HCT116 (cell line): ENCODE data around the gene OR52E8. TPM values are rescaled to one million over a fixed set of nuclear protein-coding genes. Genes with fewer than 3 reads are reported as not detected.

Source experiments
- ATAC-seq: fragments of 200-7000 bp; cut with Tn5 transposase; 2 replicates; pipeline ENCODE4 v1.9.1; 2020; ENCODE audit warnings: mild to moderate bottlenecking, moderate library complexity
- BruUV-seq: library from RNA; stranded (reverse); fragments of 400-500 nt; replicated peaks from 2 replicates; lab custom pipeline; 2021; lab: Mats Ljungman, UMichigan
- CTCF ChIA-PET: fragments of 300-600 bp; sonication (Branson Sonifier 250); formaldehyde crosslinking; loops from one replicate; lab custom pipeline; 2021; ENCODE audit warnings: antibody characterized with exemption; lab: Charles Lee
- POLR2A ChIA-PET: fragments of 300-600, 350-600 bp; sonication (Branson Sonifier 250); formaldehyde crosslinking; loops from one replicate; lab custom pipeline; 2021; ENCODE audit warnings: antibody characterized with exemption; lab: Charles Lee
- RAD21 ChIA-PET, 2 experiments: fragments of 300-600 bp; sonication (Branson Sonifier 250); formaldehyde crosslinking; loops; one replicate each; lab custom pipeline; 2023; ENCODE audit warnings: low total read pairs in 2 of 2; ENCODE audit not compliant: uncharacterized antibody in 2 of 2, unreplicated experiment in 2 of 2, low non-redundant PET in 1 of 2; lab: Charles Lee
- DNase-seq: peaks from one replicate; pipeline ENCODE4 v3.0.0-alpha.2; 2010; ENCODE audit warnings: low read depth, low spot score
- H2AFZ ChIP-seq: fragments of 200-600 bp; shearing (Covaris generic), sonication (generic); 2 replicates; pipeline ENCODE4 v1.6.1; 2017; ENCODE audit warnings: low read depth, mixed run types, mixed read lengths, antibody characterized with exemption, low read length; ENCODE audit not compliant: poor library complexity, severe bottlenecking
- H3K27ac ChIP-seq: 2 replicates; pipeline ENCODE4 v1.5.1; 2012; ENCODE audit warnings: low read depth, low read length
- H3K27me3 ChIP-seq: fragments of 200-600 bp; sonication (generic); 2 replicates; pipeline ENCODE4 v1.6.1; 2016; ENCODE audit warnings: mixed run types, low read length, mixed read lengths; ENCODE audit not compliant: insufficient read depth
- H3K36me3 ChIP-seq, 2 experiments: fragments of 200-500 bp in 1 of 2; fragments of 200-600 bp in 1 of 2; sonication (Bioruptor generic) in 1 of 2; sonication (generic) in 1 of 2; 2 replicates each; pipeline versions ENCODE4 v1.5.1 to v1.6.1; 2014 to 2016; ENCODE audit warnings: low read length in 2 of 2, inconsistent platforms in 1 of 2, mixed read lengths in 1 of 2, mixed run types in 1 of 2; ENCODE audit not compliant: insufficient read depth in 2 of 2, control insufficient read depth in 1 of 2
- H3K4me1 ChIP-seq, 2 experiments: fragments of 200-600 bp in 1 of 2; sonication (generic) in 1 of 2; 2 replicates each; pipeline versions ENCODE4 v1.5.1 to v1.6.1; 2012 to 2017; ENCODE audit warnings: low read length in 2 of 2, inconsistent platforms in 1 of 2, mild to moderate bottlenecking in 1 of 2, mixed read lengths in 1 of 2, mixed run types in 1 of 2, moderate library complexity in 1 of 2; ENCODE audit not compliant: insufficient read depth in 2 of 2, control insufficient read depth in 1 of 2
- H3K4me2 ChIP-seq: fragments of 200-600 bp; sonication (generic); 2 replicates; pipeline ENCODE4 v1.6.1; 2017; ENCODE audit warnings: mixed run types, low read length, mixed read lengths
- H3K4me3 ChIP-seq, 2 experiments: fragments of 200-600 bp in 1 of 2; sonication (generic) in 1 of 2; replicated peaks in 1 of 2; 2 replicates each; pipeline ENCODE4 v1.5.1; 2011 to 2016; ENCODE audit warnings: low read length in 2 of 2, control low read depth in 1 of 2, low read depth in 1 of 2, mild to moderate bottlenecking in 1 of 2, mixed read lengths in 1 of 2, mixed run types in 1 of 2
- H3K79me2 ChIP-seq: fragments of 200-600 bp; sonication (generic); 2 replicates; pipeline ENCODE4 v1.6.1; 2017; ENCODE audit warnings: mild to moderate bottlenecking, mixed run types, low read length, moderate library complexity, mixed read lengths; ENCODE audit not compliant: insufficient read depth
- H3K9ac ChIP-seq: fragments of 200-600 bp; sonication (generic); 2 replicates; pipeline ENCODE4 v1.6.1; 2016; ENCODE audit warnings: low read length, mixed read lengths
- H3K9me2 ChIP-seq: fragments of 200-600 bp; sonication (generic), shearing (Covaris generic); 2 replicates; pipeline ENCODE4 v1.6.1; 2017; ENCODE audit warnings: mixed run types, mild to moderate bottlenecking, moderate library complexity; ENCODE audit not compliant: insufficient read depth
- H3K9me3 ChIP-seq, 2 experiments: fragments of 200-500 bp in 1 of 2; fragments of 200-600 bp in 1 of 2; sonication (Bioruptor generic) in 1 of 2; sonication (generic) in 1 of 2; 2 replicates each; pipeline ENCODE4 v1.6.1; 2014 to 2017; ENCODE audit warnings: low read length in 2 of 2, mixed read lengths in 2 of 2, inconsistent platforms in 1 of 2, low read depth in 1 of 2, mild to moderate bottlenecking in 1 of 2, mixed run types in 1 of 2, moderate library complexity in 1 of 2; ENCODE audit not compliant: control insufficient read depth in 1 of 2, insufficient read depth in 1 of 2
- H4K20me1 ChIP-seq: fragments of 200-600 bp; sonication (generic), shearing (Covaris generic); 2 replicates; pipeline ENCODE4 v1.6.1; 2017; ENCODE audit warnings: mixed run types, mild to moderate bottlenecking, moderate library complexity; ENCODE audit not compliant: insufficient read depth
- CBX3 ChIP-seq: IDR thresholded peaks from 2 replicates; pipeline ENCODE4 v1.6.1; 2012; ENCODE audit warnings: low read depth
- CEBPB ChIP-seq: IDR thresholded peaks from 2 replicates; pipeline ENCODE4 v1.6.1; 2012; ENCODE audit warnings: low read depth
- EGR1 ChIP-seq: IDR thresholded peaks from 2 replicates; pipeline ENCODE4 v1.6.1; 2012; ENCODE audit warnings: low read depth
- ELF1 ChIP-seq: IDR thresholded peaks from 2 replicates; pipeline ENCODE4 v1.6.1; 2012; ENCODE audit warnings: low read depth, borderline replicate concordance
- EZH2 ChIP-seq: fragments of 200-600 bp; sonication (generic); IDR thresholded peaks from 2 replicates; pipeline ENCODE4 v1.6.1; 2017; ENCODE audit warnings: antibody characterized with exemption, mixed run types
- MAX ChIP-seq: IDR thresholded peaks from 2 replicates; pipeline ENCODE4 v1.6.1; 2012
- RAD21 ChIP-seq: IDR thresholded peaks from 2 replicates; pipeline ENCODE4 v1.6.1; 2012; ENCODE audit warnings: low read depth, mild to moderate bottlenecking
- REST ChIP-seq: IDR thresholded peaks from 2 replicates; pipeline ENCODE4 v1.6.1; 2012; ENCODE audit warnings: low read depth
- TCF7L2 ChIP-seq: IDR thresholded peaks from 2 replicates; pipeline ENCODE4 v1.7.0; 2011; ENCODE audit warnings: borderline replicate concordance, inconsistent platforms; ENCODE audit not compliant: insufficient read depth, insufficient read length; ENCODE audit errors: extremely low read depth
- ZBTB33 ChIP-seq: IDR thresholded peaks from 2 replicates; pipeline ENCODE4 v1.6.1; 2011; ENCODE audit warnings: mild to moderate bottlenecking, low read length, moderate library complexity; ENCODE audit not compliant: insufficient replicate concordance; ENCODE audit errors: extremely low read depth
- ZFX ChIP-seq: fragments of 450-650 bp; IDR thresholded peaks from 2 replicates; pipeline ENCODE4 v1.6.1; 2017
- ZNF274 ChIP-seq: fragments of 200-500 bp; sonication (Bioruptor generic); IDR thresholded peaks from 2 replicates; pipeline ENCODE4 v1.6.1; 2014; ENCODE audit warnings: mild to moderate bottlenecking, low read depth, low read length, inconsistent platforms
- intact Hi-C: fragments of 100-400 bp; cut with micrococcal nuclease; formaldehyde crosslinking; loops from 2 replicates; pipeline ENCODE4 v1.10.0; 2022
- total RNA-seq: library from RNA; stranded (reverse); gene quantifications from one replicate; pipeline ENCODE4 v1.2.1, GENCODE V29; 2021; ENCODE audit not compliant: unreplicated experiment

The OR52E8 gene
- total RNA-seq, 1 experiment from 2014 or later, result not detected

GRCh38 chr11:5878564-5878963 is 21.1 kb upstream of the OR52E8 start:
- RAD21 ChIA-PET, result no interaction called here
- no peak for TF ChIP-seq EZH2
- TF ChIP-seq ELF1, result no peak
- TF ChIP-seq TCF7L2, result no peak
- no peak for TF ChIP-seq CBX3
- no peak for TF ChIP-seq CEBPB
- no peak for TF ChIP-seq REST
- no peak for TF ChIP-seq MAX
- no peak for TF ChIP-seq EGR1
- no peak for TF ChIP-seq RAD21
- no peak for TF ChIP-seq ZFX
- TF ChIP-seq ZNF274, result no peak
- no peak for TF ChIP-seq ZBTB33
- H2AFZ ChIP-seq, result no peak overlapping the region
- no peaks in the 10 kb centered on the region for H3K4me1 ChIP-seq
- no TSS peak for BruUV-seq
- H4K20me1 ChIP-seq, result no peaks in the 10 kb centered on the region
- no peak overlapping the region for H3K4me3 ChIP-seq
- no peaks in the 10 kb centered on the region for H3K79me2 ChIP-seq
- POLR2A ChIA-PET, result no interaction called here
- H3K27me3 ChIP-seq, result peaks cover 52% of the 10 kb centered on the region
- ATAC-seq, result no peak
- H3K27ac ChIP-seq, result no peak overlapping the region
- intact Hi-C loops, result no loop called here
- no peaks in the 10 kb centered on the region for H3K36me3 ChIP-seq
- DNase-seq, result no peak
- CTCF ChIA-PET, result interaction anchor here (1.8 kb wide), 1 partner anchor 13 kb away, joined by 6 read pairs; no protein-coding TSS in a partner anchor
- H3K9ac ChIP-seq, result no peak overlapping the region
- H3K9me2 ChIP-seq, result no peaks in the 10 kb centered on the region
- no peaks in the 10 kb centered on the region for H3K9me3 ChIP-seq
- H3K4me2 ChIP-seq, result no peak overlapping the region
